Measurements from ENCODE around the gene KCNJ8.

- TF ChIP-seq ZFP3 (CRISPR knock-in tag; IDR thresholded peaks at IDR 0.05): no peak
- TF ChIP-seq BACH2 (CRISPR knock-in tag; IDR thresholded peaks at IDR 0.05; ENCODE audit: borderline replicate concordance): no peak
- no peak for TF ChIP-seq PATZ1 (CRISPR knock-in tag; IDR thresholded peaks at IDR 0.05; ENCODE audit: borderline replicate concordance)
- no peak for TF ChIP-seq RARB (CRISPR knock-in tag; IDR thresholded peaks at IDR 0.05)
- no peak for TF ChIP-seq GLIS3 (CRISPR knock-in tag; IDR thresholded peaks at IDR 0.05)
- TF ChIP-seq ZC3H10 (CRISPR knock-in tag; IDR thresholded peaks at IDR 0.05): no peak
- no peak for TF ChIP-seq TSHZ2 (CRISPR knock-in tag; IDR thresholded peaks at IDR 0.05)
- no peak for TF ChIP-seq TOX (CRISPR knock-in tag; IDR thresholded peaks at IDR 0.05; ENCODE audit: borderline replicate concordance)
- TF ChIP-seq SNAI2 (CRISPR knock-in tag; IDR thresholded peaks at IDR 0.05): no peak
- TF ChIP-seq PPARA (CRISPR knock-in tag; IDR thresholded peaks at IDR 0.05; ENCODE audit: borderline replicate concordance): no peak
- TF ChIP-seq ZNF70 (CRISPR knock-in tag; IDR thresholded peaks at IDR 0.05): no peak
Observed at GRCh38 chr12:21773806-21774205, 700 bp downstream of the KCNJ8 start.

Measured in SK-N-SH treated with all-trans-retinoic acid at 6 μM for 48 hours (cell line).